ENCODE results near the gene SLC1A2. TPM values are rescaled to one million over a fixed set of nuclear protein-coding genes. Genes with fewer than 3 reads are reported as not detected.

The SLC1A2 gene
- total and polyA plus RNA-seq, 7 experiments from 2014 or later, result 0.13 to 0.69 (median 0.24) TPM; not detected in 4

- ChIA-PET CTCF (interaction anchor here (1.1 to 1.2 kb wide), 2 partner anchors 8 to 465 kb away, joined by 3 read pairs; no protein-coding TSS in a partner anchor), POLR2A (no interaction called here)
- no peak overlapping the region for H3K4me3 ChIP-seq (ENCODE audit: low read length)
- Mint-ChIP-seq H3K27me3 (peaks cover 0 to 4% (median 0%) of the 10 kb centered on the region in 5 donors), H3K36me3 (peaks cover 0 to 2% (median 0%) of the 10 kb centered on the region in 5 donors), H3K27ac (peak overlapping the region in 3 of 9 donors; percentile 6 to 71 (median 66)), H3K4me3 (no peak overlapping the region), H3K9me3 (peaks cover 0 to 3% (median 0%) of the 10 kb centered on the region in 11 donors), H3K4me1 (peaks cover 6 to 24% (median 22%) of the 10 kb centered on the region in 7 donors)
- no peak overlapping the region for H3K27ac ChIP-seq (ENCODE audit: low read depth, low read length)
- intact Hi-C loops (cut with micrococcal nuclease), result no loop called here
- H3K4me1 ChIP-seq (ENCODE audit: control insufficient read depth in 2 of 2, insufficient read depth in 2 of 2, low read length in 2 of 2), result peaks cover 0 to 14% of the 10 kb centered on the region in 2 donors
- H3K36me3 ChIP-seq (ENCODE audit: control insufficient read depth in 2 of 3, insufficient read depth in 3 of 3, low read length in 3 of 3), result no peaks in the 10 kb centered on the region
- peak; percentile 43 for ATAC-seq
- H3K9me3 ChIP-seq (ENCODE audit: control insufficient read depth in 2 of 3, low read length in 3 of 3), result no peaks in the 10 kb centered on the region
- peak in 1 of 9 donors; percentile 5 for DNase-seq
- no peaks in the 10 kb centered on the region for H3K27me3 ChIP-seq (ENCODE audit: control insufficient read depth in 2 of 2, insufficient read depth in 2 of 2, low read length in 2 of 2)
Measured at GRCh38 chr11:35387111-35387982, 32.0 kb downstream of the SLC1A2 start.

DNA sequence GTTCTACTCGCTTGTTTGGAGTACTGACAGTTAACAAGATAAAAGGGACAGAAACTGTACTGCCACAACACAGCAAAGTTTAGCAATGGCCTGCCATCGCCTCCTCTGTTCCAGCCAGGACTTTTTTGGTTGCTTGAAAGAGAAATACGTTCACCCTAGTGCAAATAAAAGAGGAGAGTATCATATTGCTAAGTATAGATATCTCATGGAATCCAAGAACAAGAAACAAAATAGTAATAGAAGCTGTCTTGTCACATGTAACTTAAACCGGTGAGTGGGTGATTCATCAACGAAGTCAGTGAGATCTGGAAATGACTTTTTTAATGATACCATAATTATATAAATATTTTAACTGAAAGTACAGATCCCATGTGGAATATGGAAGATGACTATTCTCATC, 35.4 kb downstream of the SLC1A2 start:
- ChIA-PET CTCF (no interaction called here), POLR2A (interaction anchor here (0.8 kb wide), 1 partner anchor 35 kb away, joined by 3 read pairs; no protein-coding TSS in a partner anchor)

GRCh38 chr11:35381709-35382322, 37.5 kb downstream of the SLC1A2 start:
- intact Hi-C loops (cut with micrococcal nuclease), result no loop called here
- H3K27me3 Mint-ChIP-seq, result peaks cover 0 to 3% (median 0%) of the 10 kb centered on the region in 5 donors
- Histone ChIP-seq H3K36me3 (ENCODE audit: control insufficient read depth in 2 of 3, insufficient read depth in 3 of 3, low read length in 3 of 3) (no peaks in the 10 kb centered on the region), H3K27me3 (ENCODE audit: control insufficient read depth in 2 of 2, insufficient read depth in 2 of 2, low read length in 2 of 2) (no peaks in the 10 kb centered on the region), H3K27ac (ENCODE audit: low read depth, low read length) (no peak overlapping the region), H3K4me3 (ENCODE audit: low read length) (no peak overlapping the region), H3K9me3 (ENCODE audit: control insufficient read depth in 2 of 3, low read length in 3 of 3) (no peaks in the 10 kb centered on the region), H3K4me1 (ENCODE audit: control insufficient read depth in 2 of 2, insufficient read depth in 2 of 2, low read length in 2 of 2) (no peaks in the 10 kb centered on the region)
- H3K36me3 Mint-ChIP-seq, result peaks cover 0 to 2% (median 0%) of the 10 kb centered on the region in 5 donors
- no peak overlapping the region for H3K27ac Mint-ChIP-seq
- POLR2A ChIA-PET, result no interaction called here
- ATAC-seq, result no peak
- H3K4me1 Mint-ChIP-seq, result peaks cover 0 to 2% (median 0%) of the 10 kb centered on the region in 7 donors
- H3K9me3 Mint-ChIP-seq, result peaks cover 0 to 5% (median 0%) of the 10 kb centered on the region in 11 donors
- no peak for DNase-seq
- no peak overlapping the region for H3K4me3 Mint-ChIP-seq
- CTCF ChIA-PET, result interaction anchor here (0.6 to 0.9 kb wide), 2 partner anchors 198 to 954 kb away, joined by 3 read pairs; no protein-coding TSS in a partner anchor

More for the DNA sequence above, 35.4 kb downstream of the SLC1A2 start:
- H3K4me3 Mint-ChIP-seq, result no peak overlapping the region
- no peak overlapping the region for H3K27ac ChIP-seq (ENCODE audit: low read depth, low read length)
- H3K36me3 Mint-ChIP-seq, result peaks cover 0 to 2% (median 0%) of the 10 kb centered on the region in 5 donors
- peak overlapping the region in 1 of 9 donors; percentile 31 for H3K27ac Mint-ChIP-seq
- no peaks in the 10 kb centered on the region for H3K36me3 ChIP-seq (ENCODE audit: control insufficient read depth in 2 of 3, insufficient read depth in 3 of 3, low read length in 3 of 3)
- no peaks in the 10 kb centered on the region for H3K27me3 Mint-ChIP-seq
- DNase-seq (no peak), ATAC-seq (no peak)
- H3K9me3 ChIP-seq (ENCODE audit: control insufficient read depth in 2 of 3, low read length in 3 of 3), result no peaks in the 10 kb centered on the region
- H3K4me1 Mint-ChIP-seq, result peaks cover 0 to 2% (median 0%) of the 10 kb centered on the region in 7 donors
- intact Hi-C loops (cut with micrococcal nuclease), result no loop called here
- H3K9me3 Mint-ChIP-seq, result peaks cover 0 to 5% (median 0%) of the 10 kb centered on the region in 11 donors
- no peaks in the 10 kb centered on the region for H3K4me1 ChIP-seq (ENCODE audit: control insufficient read depth in 2 of 2, insufficient read depth in 2 of 2, low read length in 2 of 2)
- no peak overlapping the region for H3K4me3 ChIP-seq (ENCODE audit: low read length)
- H3K27me3 ChIP-seq (ENCODE audit: control insufficient read depth in 2 of 2, insufficient read depth in 2 of 2, low read length in 2 of 2), result no peaks in the 10 kb centered on the region

GRCh38 chr11:35380603-35381002, 38.8 kb downstream of the SLC1A2 start:
- POLR2A ChIA-PET, result no interaction called here
- H3K4me3 Mint-ChIP-seq, result no peak overlapping the region
- Histone ChIP-seq H3K4me1 (ENCODE audit: control insufficient read depth in 2 of 2, insufficient read depth in 2 of 2, low read length in 2 of 2) (no peaks in the 10 kb centered on the region), H3K4me3 (ENCODE audit: low read length) (no peak overlapping the region), H3K9me3 (ENCODE audit: control insufficient read depth in 2 of 3, low read length in 3 of 3) (no peaks in the 10 kb centered on the region), H3K36me3 (ENCODE audit: control insufficient read depth in 2 of 3, insufficient read depth in 3 of 3, low read length in 3 of 3) (no peaks in the 10 kb centered on the region), H3K27me3 (ENCODE audit: control insufficient read depth in 2 of 2, insufficient read depth in 2 of 2, low read length in 2 of 2) (no peaks in the 10 kb centered on the region), H3K27ac (ENCODE audit: low read depth, low read length) (no peak overlapping the region)
- ATAC-seq, result no peak
- no peak for DNase-seq
- H3K4me1 Mint-ChIP-seq, result peaks cover 0 to 2% (median 0%) of the 10 kb centered on the region in 7 donors
- intact Hi-C loops (cut with micrococcal nuclease), result no loop called here
- H3K27me3 Mint-ChIP-seq, result peaks cover 0 to 5% (median 0%) of the 10 kb centered on the region in 5 donors
- H3K9me3 Mint-ChIP-seq, result peaks cover 0 to 5% (median 0%) of the 10 kb centered on the region in 11 donors
- peaks cover 0 to 2% (median 0%) of the 10 kb centered on the region in 5 donors for H3K36me3 Mint-ChIP-seq
- H3K27ac Mint-ChIP-seq, result peak overlapping the region in 2 of 9 donors; percentile 39 to 49
- CTCF ChIA-PET, result no interaction called here

GRCh38 chr11:35377262-35377661, 42.1 kb downstream of the SLC1A2 start:
- CTCF ChIA-PET, result interaction anchor here (0.7 kb wide), 1 partner anchor 1382 kb away, joined by 4 read pairs; no protein-coding TSS in a partner anchor
- no peak overlapping the region for H3K27ac ChIP-seq (ENCODE audit: low read depth, low read length)
- H3K36me3 ChIP-seq (ENCODE audit: control insufficient read depth in 2 of 3, insufficient read depth in 3 of 3, low read length in 3 of 3), result no peaks in the 10 kb centered on the region
- POLR2A ChIA-PET, result no interaction called here
- no peak for ATAC-seq
- Mint-ChIP-seq H3K27me3 (peaks cover 0 to 10% (median 0%) of the 10 kb centered on the region in 5 donors), H3K36me3 (no peaks in the 10 kb centered on the region), H3K4me3 (no peak overlapping the region), H3K9me3 (peaks cover 0 to 2% (median 0%) of the 10 kb centered on the region in 11 donors), H3K27ac (no peak overlapping the region), H3K4me1 (peaks cover 5 to 10% (median 9%) of the 10 kb centered on the region in 7 donors)
- intact Hi-C loops (cut with micrococcal nuclease), result no loop called here
- H3K27me3 ChIP-seq (ENCODE audit: control insufficient read depth in 2 of 2, insufficient read depth in 2 of 2, low read length in 2 of 2), result no peaks in the 10 kb centered on the region
- no peak overlapping the region for H3K4me3 ChIP-seq (ENCODE audit: low read length)
- no peaks in the 10 kb centered on the region for H3K9me3 ChIP-seq (ENCODE audit: control insufficient read depth in 2 of 3, low read length in 3 of 3)
- no peaks in the 10 kb centered on the region for H3K4me1 ChIP-seq (ENCODE audit: control insufficient read depth in 2 of 2, insufficient read depth in 2 of 2, low read length in 2 of 2)
- no peak for DNase-seq

DNA sequence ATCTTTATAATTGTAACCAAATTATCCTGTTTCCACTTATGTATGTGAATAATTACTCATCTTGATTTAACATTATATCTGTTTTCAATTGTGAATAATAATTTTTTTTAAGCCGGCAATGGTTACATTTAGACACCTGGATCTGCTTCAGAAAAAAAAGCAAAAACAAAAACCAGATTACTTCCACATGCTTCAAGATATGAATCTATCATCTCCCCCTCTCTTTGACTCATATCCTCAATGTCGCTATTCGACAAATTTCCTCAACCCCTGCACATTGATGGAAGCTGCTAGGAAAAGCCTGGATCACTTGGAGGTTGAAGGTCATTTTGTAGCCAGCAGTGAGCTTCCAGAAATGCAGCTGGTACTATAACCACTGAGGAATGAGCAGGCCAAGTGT, 42.7 kb downstream of the SLC1A2 start:
- intact Hi-C loops (cut with micrococcal nuclease), result no loop called here
- no peaks in the 10 kb centered on the region for H3K27me3 ChIP-seq (ENCODE audit: control insufficient read depth in 2 of 2, insufficient read depth in 2 of 2, low read length in 2 of 2)
- ATAC-seq (no peak), DNase-seq (no peak)
- peaks cover 0 to 2% (median 0%) of the 10 kb centered on the region in 11 donors for H3K9me3 Mint-ChIP-seq
- peaks cover 0 to 10% (median 0%) of the 10 kb centered on the region in 5 donors for H3K27me3 Mint-ChIP-seq
- ChIA-PET CTCF (interaction anchor here (0.6 kb wide), 1 partner anchor 61 kb away, joined by 7 read pairs; no protein-coding TSS in a partner anchor), POLR2A (no interaction called here)
- no peak overlapping the region for H3K4me3 Mint-ChIP-seq
- H3K4me3 ChIP-seq (ENCODE audit: low read length), result no peak overlapping the region
- H3K4me1 ChIP-seq (ENCODE audit: control insufficient read depth in 2 of 2, insufficient read depth in 2 of 2, low read length in 2 of 2), result no peaks in the 10 kb centered on the region
- no peak overlapping the region for H3K27ac ChIP-seq (ENCODE audit: low read depth, low read length)
- no peak overlapping the region for H3K27ac Mint-ChIP-seq
- peaks cover 5 to 11% (median 9%) of the 10 kb centered on the region in 7 donors for H3K4me1 Mint-ChIP-seq
- H3K36me3 Mint-ChIP-seq, result no peaks in the 10 kb centered on the region
- no peaks in the 10 kb centered on the region for H3K9me3 ChIP-seq (ENCODE audit: control insufficient read depth in 2 of 3, low read length in 3 of 3)
- H3K36me3 ChIP-seq (ENCODE audit: control insufficient read depth in 2 of 3, insufficient read depth in 3 of 3, low read length in 3 of 3), result no peaks in the 10 kb centered on the region
